ENCODE data around the gene KNTC1. TPM values are rescaled to one million over a fixed set of nuclear protein-coding genes. Genes with fewer than 3 reads are reported as not detected.

The KNTC1 gene
- total RNA-seq, 3 donors from 2014 or later = 15.5 to 36.0 (median 18.0) TPM

DNA sequence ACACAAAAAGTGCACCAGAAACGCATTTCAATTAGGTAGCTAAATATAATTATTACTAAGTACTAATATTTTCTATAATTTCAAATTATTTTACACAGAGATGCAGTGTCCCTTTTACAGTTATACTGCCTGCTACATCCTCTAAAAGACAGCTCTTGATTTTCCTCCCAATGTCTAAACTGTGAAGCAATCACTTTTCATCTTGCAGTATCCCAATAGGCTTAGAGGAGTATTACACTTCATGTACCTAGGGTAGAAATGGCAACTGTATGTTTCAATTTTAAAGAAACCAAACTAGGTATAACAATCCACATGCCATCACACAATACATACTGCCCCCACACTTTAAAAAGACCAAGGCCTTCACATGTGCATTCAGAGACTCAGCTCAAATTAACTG is 7.6 kb upstream of the KNTC1 start:
- DNase-seq (ENCODE audit: low spot score in 2 of 2) = no peak
- no peaks in the 10 kb centered on the region for H3K9me3 ChIP-seq
- no peaks in the 10 kb centered on the region for H3K27me3 ChIP-seq
- no peak for TF ChIP-seq POLR2A (IDR thresholded peaks at IDR 0.05)
- no peak for TF ChIP-seq POLR2AphosphoS5 (IDR thresholded peaks at IDR 0.05)
- TF ChIP-seq CTCF (IDR thresholded peaks at IDR 0.05) = no peak
- no peak overlapping the region for H3K4me3 ChIP-seq
- peaks cover 5 to 23% of the 10 kb centered on the region in 2 donors for H3K4me1 ChIP-seq
- peaks cover 9% of the 10 kb centered on the region for H3K36me3 ChIP-seq
- intact Hi-C loops (cut with DNase I; ENCODE audit: low total_unique reads) = loop anchor here (5.0 kb wide), 1 partner anchor 642 kb away; no protein-coding TSS in a partner anchor
- no peak overlapping the region for H3K27ac ChIP-seq

DNA sequence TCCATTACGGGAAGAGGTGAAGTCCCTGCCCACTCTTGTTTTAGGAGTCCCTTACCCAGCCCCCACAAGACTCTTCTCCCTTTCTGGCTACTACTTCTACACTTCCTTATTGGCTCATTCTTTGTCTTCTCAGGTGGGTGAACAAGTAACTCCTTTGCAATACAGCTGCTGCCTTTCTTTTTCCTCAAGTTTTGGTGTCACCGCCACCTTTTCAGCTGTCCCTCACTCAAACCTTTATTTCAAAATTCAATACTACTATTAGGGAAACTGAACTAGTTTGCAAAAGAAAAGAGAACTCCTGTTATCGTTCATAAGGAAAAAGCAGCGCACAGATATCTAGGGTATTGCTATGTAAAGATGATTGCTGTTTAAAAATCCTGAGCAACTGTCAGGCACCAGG is 6.4 kb upstream of the KNTC1 start:
- TF ChIP-seq POLR2AphosphoS5 (IDR thresholded peaks at IDR 0.05) = no peak
- no peak for TF ChIP-seq CTCF (IDR thresholded peaks at IDR 0.05)
- TF ChIP-seq POLR2A (IDR thresholded peaks at IDR 0.05) = no peak
- intact Hi-C loops (cut with DNase I; ENCODE audit: low total_unique reads) = no loop called here

DNA sequence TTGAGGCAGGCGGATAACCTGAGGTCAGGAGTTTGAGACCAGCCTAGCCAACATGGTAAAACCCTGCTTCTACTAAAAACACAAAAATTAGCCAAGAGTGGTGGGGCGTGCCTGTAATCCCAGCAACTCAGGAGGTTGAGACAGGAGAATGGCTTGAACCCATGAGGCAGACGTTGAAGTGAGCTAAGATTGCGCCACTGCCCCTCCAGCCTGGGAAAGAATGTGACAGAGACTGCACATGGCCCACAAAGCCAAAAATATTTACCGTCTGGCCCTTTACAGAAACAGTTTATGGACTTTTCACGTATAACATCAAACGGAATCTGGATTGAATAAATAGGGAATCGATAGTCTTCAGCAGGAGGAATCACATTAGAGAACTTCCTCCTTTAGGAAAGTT is 3.8 kb upstream of the KNTC1 start:
- H3K4me3 ChIP-seq = peak overlapping the region in 2 of 3 donors; percentile 50 to 87
- no peaks in the 10 kb centered on the region for H3K36me3 ChIP-seq
- peaks cover 11 to 30% of the 10 kb centered on the region in 2 donors for H3K4me1 ChIP-seq
- no peaks in the 10 kb centered on the region for H3K9me3 ChIP-seq
- no peaks in the 10 kb centered on the region for H3K27me3 ChIP-seq
- peak overlapping the region in 1 of 2 donors; percentile 71 for H3K27ac ChIP-seq
- TF ChIP-seq POLR2A (IDR thresholded peaks at IDR 0.05) = no peak
- TF ChIP-seq CTCF (IDR thresholded peaks at IDR 0.05) = no peak
- no peak for TF ChIP-seq POLR2AphosphoS5 (IDR thresholded peaks at IDR 0.05)
- DNase-seq (ENCODE audit: low spot score in 2 of 2) = no peak
- intact Hi-C loops (cut with DNase I; ENCODE audit: low total_unique reads) = no loop called here

More for the DNA sequence above, 6.4 kb upstream of the KNTC1 start:
- H3K27ac ChIP-seq = no peak overlapping the region
- peaks cover 8 to 24% of the 10 kb centered on the region in 2 donors for H3K4me1 ChIP-seq
- H3K9me3 ChIP-seq = no peaks in the 10 kb centered on the region
- H3K36me3 ChIP-seq = no peaks in the 10 kb centered on the region
- H3K4me3 ChIP-seq = no peak overlapping the region
- DNase-seq (ENCODE audit: low spot score in 2 of 2) = no peak
- H3K27me3 ChIP-seq = no peaks in the 10 kb centered on the region

DNA sequence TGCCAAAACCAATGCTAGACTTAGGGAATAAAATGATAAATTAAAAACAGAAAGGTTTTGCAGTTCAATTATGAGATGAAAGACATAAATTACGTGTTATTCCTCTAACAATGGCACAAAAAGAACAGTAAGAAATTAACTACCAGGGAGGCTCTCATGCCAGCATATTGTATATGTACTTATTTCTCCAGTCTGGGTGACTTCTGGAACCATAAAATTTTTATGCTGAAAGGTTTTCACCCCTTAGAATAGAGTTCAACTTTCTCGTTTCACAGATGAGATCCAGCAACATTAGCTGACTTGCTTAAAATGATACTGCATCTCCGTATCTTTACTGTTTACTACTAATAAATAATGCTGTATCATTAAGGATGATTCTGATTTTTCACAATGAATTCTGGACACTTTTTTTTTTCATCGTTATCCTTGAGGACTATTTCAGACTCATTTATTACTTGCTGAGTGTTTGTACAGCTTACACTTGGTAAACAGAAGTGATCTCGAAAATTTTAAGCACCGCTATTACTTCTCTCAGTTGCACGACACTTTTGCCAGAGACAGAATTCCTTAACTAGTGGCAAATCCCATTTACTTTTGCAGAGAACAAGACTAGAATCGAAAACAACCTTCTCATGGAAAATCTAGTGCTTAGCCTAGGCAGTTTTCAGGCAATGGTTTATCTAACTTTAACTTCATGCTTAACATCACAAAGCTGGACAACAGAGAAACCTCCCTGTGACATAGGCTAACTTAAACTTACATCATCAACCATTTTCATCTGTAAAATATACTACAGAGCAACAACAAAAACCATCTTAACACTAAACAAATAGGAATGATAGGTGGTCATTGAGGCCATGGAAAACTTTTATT is 3.0 kb upstream of the KNTC1 start:
- H3K4me3 ChIP-seq = peak overlapping the region; percentile 42 to 87 (median 50)
- TF ChIP-seq CTCF (IDR thresholded peaks at IDR 0.05) (no peak), POLR2A (IDR thresholded peaks at IDR 0.05) (no peak), POLR2AphosphoS5 (IDR thresholded peaks at IDR 0.05) (no peak)
- intact Hi-C loops (cut with DNase I; ENCODE audit: low total_unique reads) = no loop called here
- peak overlapping the region in 1 of 2 donors; percentile 71 for H3K27ac ChIP-seq
- no peaks in the 10 kb centered on the region for H3K9me3 ChIP-seq
- no peak for DNase-seq (ENCODE audit: low spot score in 2 of 2)
- H3K36me3 ChIP-seq = no peaks in the 10 kb centered on the region
- H3K27me3 ChIP-seq = no peaks in the 10 kb centered on the region
- H3K4me1 ChIP-seq = peaks cover 11 to 30% of the 10 kb centered on the region in 2 donors

DNA sequence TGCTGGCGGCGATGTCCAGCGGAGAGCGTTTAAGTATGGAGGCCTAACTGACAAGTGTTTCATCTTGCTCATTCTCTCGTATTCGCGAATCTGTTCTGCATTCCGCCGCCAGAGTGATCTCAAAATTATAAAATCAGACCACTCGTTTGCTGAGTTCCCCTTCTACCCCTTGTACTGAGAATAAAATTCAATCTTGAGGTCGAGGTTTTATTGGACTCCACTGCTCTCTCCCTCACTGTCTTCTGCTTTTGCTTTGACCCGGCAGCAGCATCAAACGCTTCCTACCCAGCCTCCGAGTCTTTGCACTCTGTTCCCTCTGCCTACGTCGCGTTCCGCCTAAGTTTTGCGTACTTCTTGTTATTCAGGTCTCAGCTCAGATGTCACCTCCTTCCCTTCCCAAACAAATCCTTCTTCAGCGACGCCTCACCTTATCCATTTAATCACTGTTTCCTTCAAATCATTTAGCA is 462 bp downstream of the KNTC1 start:
- intact Hi-C loops (cut with DNase I; ENCODE audit: low total_unique reads) = no loop called here
- Histone ChIP-seq H3K4me1 (peaks cover 11 to 25% of the 10 kb centered on the region in 2 donors), H3K36me3 (no peaks in the 10 kb centered on the region), H3K4me3 (peak overlapping the region; percentile 60 to 87 (median 66)), H3K27ac (peak overlapping the region; percentile 98 to 99), H3K9me3 (no peaks in the 10 kb centered on the region), H3K27me3 (no peaks in the 10 kb centered on the region)
- DNase-seq (ENCODE audit: low spot score in 2 of 2) = no peak
- TF ChIP-seq POLR2A (IDR thresholded peaks at IDR 0.05) (no peak), POLR2AphosphoS5 (IDR thresholded peaks at IDR 0.05) (no peak), CTCF (IDR thresholded peaks at IDR 0.05) (no peak)
